ENCODE measurements around the gene CTDSP1.

DNA sequence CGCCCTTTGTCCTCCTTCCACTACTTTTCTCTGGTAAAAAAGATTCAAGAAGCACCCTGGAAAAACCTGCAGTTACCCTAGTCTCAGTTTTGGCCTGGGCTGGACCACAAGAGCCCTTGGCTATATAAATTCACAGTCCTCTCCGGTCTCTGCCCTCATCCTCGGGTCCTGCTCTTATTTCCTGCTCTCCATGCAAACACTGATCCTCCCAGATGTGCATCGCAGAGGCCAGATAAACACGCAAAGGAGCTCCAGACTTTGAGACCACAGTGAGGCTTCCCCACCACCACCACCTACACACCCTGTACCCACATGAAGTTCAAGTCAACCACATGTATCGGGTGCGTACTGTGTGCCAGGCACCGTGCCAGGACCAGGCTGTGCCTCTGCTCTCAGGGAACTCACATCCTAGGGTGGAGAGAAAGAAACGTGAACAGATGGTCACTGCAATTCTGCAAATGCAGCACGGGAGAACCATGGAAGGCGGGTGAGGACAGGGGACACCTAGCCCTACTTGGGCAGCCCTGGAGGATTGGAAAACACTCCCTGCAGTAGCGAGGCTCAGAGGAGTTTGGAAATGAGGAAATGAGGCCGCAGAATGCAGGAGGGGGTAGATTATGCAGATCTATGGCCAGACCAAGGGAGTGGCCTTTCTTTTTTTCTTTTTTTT, 7.4 kb downstream of the CTDSP1 start:
- no peak for TF ChIP-seq CTCF (IDR thresholded peaks at IDR 0.05; ENCODE audit: borderline replicate concordance, extremely low read depth, low read length, poor library complexity, severe bottlenecking)
- TF ChIP-seq EZH2 (IDR thresholded peaks at IDR 0.05; ENCODE audit: borderline replicate concordance, low read depth, low read length, severe bottlenecking) = no peak

Measured in DND-41 (cell line).